Duodenal mucosa (tissue), 2 donors: ENCODE results near the gene C8A.

Source experiments
- H3K27ac ChIP-seq: one replicate; pipeline ENCODE4 v1.7.0; 2013; ENCODE audit warnings: low read depth, low read length
- H3K27me3 ChIP-seq, 2 donors: one replicate each; pipeline ENCODE4 v1.7.0; 2013; ENCODE audit warnings: low read length in 2 of 2, control low read depth in 1 of 2; ENCODE audit not compliant: insufficient read depth in 2 of 2, control insufficient read depth in 1 of 2
- H3K36me3 ChIP-seq, 2 donors: one replicate each; pipeline ENCODE4 v1.7.0; 2013; ENCODE audit warnings: low read length in 2 of 2, control low read depth in 1 of 2; ENCODE audit not compliant: insufficient read depth in 2 of 2, control insufficient read depth in 1 of 2
- H3K4me1 ChIP-seq, 2 donors: one replicate each; pipeline ENCODE4 v1.7.0; 2013; ENCODE audit warnings: low read length in 2 of 2, control low read depth in 1 of 2; ENCODE audit not compliant: insufficient read depth in 2 of 2, control insufficient read depth in 1 of 2
- H3K4me3 ChIP-seq, 2 donors: one replicate each; pipeline ENCODE4 v1.7.0; 2013; ENCODE audit warnings: low read length in 2 of 2, low read depth in 1 of 2
- H3K9ac ChIP-seq, 2 donors: one replicate each; pipeline ENCODE4 v1.7.0; 2013; ENCODE audit warnings: low read length in 2 of 2, low read depth in 1 of 2
- H3K9me3 ChIP-seq, 2 donors: one replicate each; pipeline ENCODE4 v1.7.0; 2013; ENCODE audit warnings: low read length in 2 of 2, control low read depth in 1 of 2; ENCODE audit not compliant: control insufficient read depth in 1 of 2

Gene C8A

GRCh38 chr1:56954664-56955063 is 100.1 kb downstream of the C8A start:
- H3K36me3 ChIP-seq: no peaks in the 10 kb centered on the region
- H3K4me3 ChIP-seq: no peak overlapping the region
- peaks cover 4 to 27% of the 10 kb centered on the region in 2 donors for H3K4me1 ChIP-seq
- H3K9me3 ChIP-seq: no peaks in the 10 kb centered on the region
- H3K27me3 ChIP-seq: no peaks in the 10 kb centered on the region
- no peak overlapping the region for H3K9ac ChIP-seq
- H3K27ac ChIP-seq: no peak overlapping the region

- Histone ChIP-seq H3K36me3 (no peaks in the 10 kb centered on the region), H3K27ac (no peak overlapping the region), H3K9ac (no peak overlapping the region), H3K4me1 (peaks cover 0 to 17% of the 10 kb centered on the region in 2 donors), H3K4me3 (no peak overlapping the region), H3K27me3 (no peaks in the 10 kb centered on the region), H3K9me3 (no peaks in the 10 kb centered on the region)
These were observed 103.3 kb downstream of the C8A start for GRCh38 chr1:56957931-56958330.

GRCh38 chr1:56958526-56958925 is 103.9 kb downstream of the C8A start:
- no peaks in the 10 kb centered on the region for H3K27me3 ChIP-seq
- H3K9me3 ChIP-seq: no peaks in the 10 kb centered on the region
- no peak overlapping the region for H3K9ac ChIP-seq
- no peak overlapping the region for H3K27ac ChIP-seq
- no peak overlapping the region for H3K4me3 ChIP-seq
- no peaks in the 10 kb centered on the region for H3K36me3 ChIP-seq
- peaks cover 0 to 17% of the 10 kb centered on the region in 2 donors for H3K4me1 ChIP-seq

GRCh38 chr1:56961426-56961825 is 106.8 kb downstream of the C8A start:
- H3K9me3 ChIP-seq: no peaks in the 10 kb centered on the region
- H3K27ac ChIP-seq: no peak overlapping the region
- H3K4me3 ChIP-seq: no peak overlapping the region
- no peaks in the 10 kb centered on the region for H3K27me3 ChIP-seq
- no peaks in the 10 kb centered on the region for H3K36me3 ChIP-seq
- H3K9ac ChIP-seq: no peak overlapping the region
- H3K4me1 ChIP-seq: peaks cover 0 to 17% of the 10 kb centered on the region in 2 donors

- Histone ChIP-seq H3K27ac (no peak overlapping the region), H3K9me3 (no peaks in the 10 kb centered on the region), H3K4me1 (peaks cover 0 to 10% of the 10 kb centered on the region in 2 donors), H3K27me3 (no peaks in the 10 kb centered on the region), H3K9ac (no peak overlapping the region), H3K4me3 (no peak overlapping the region), H3K36me3 (no peaks in the 10 kb centered on the region)
These were observed 109.1 kb downstream of the C8A start for GRCh38 chr1:56963667-56964066.

- Histone ChIP-seq H3K9me3 (peaks cover 3 to 5% of the 10 kb centered on the region in 2 donors), H3K36me3 (no peaks in the 10 kb centered on the region), H3K27ac (no peak overlapping the region), H3K4me1 (peaks cover 0 to 5% of the 10 kb centered on the region in 2 donors), H3K4me3 (no peak overlapping the region), H3K9ac (no peak overlapping the region), H3K27me3 (no peaks in the 10 kb centered on the region)
These were observed 109.9 kb downstream of the C8A start for GRCh38 chr1:56964349-56965017.

- Histone ChIP-seq H3K9me3 (peaks cover 3 to 5% of the 10 kb centered on the region in 2 donors), H3K27me3 (no peaks in the 10 kb centered on the region), H3K4me3 (no peak overlapping the region), H3K36me3 (no peaks in the 10 kb centered on the region), H3K4me1 (peaks cover 0 to 5% of the 10 kb centered on the region in 2 donors), H3K9ac (no peak overlapping the region), H3K27ac (no peak overlapping the region)
These were observed 110.6 kb downstream of the C8A start for GRCh38 chr1:56965191-56965590.

- peaks cover 0 to 5% of the 10 kb centered on the region in 2 donors for H3K4me1 ChIP-seq
- no peak within 1 kb of the TSS for H3K27ac ChIP-seq
- H3K4me3 ChIP-seq: no peak within 1 kb of the TSS
- no peaks in the 10 kb centered on the region for H3K27me3 ChIP-seq
- H3K9me3 ChIP-seq: peaks cover 3 to 5% of the 10 kb centered on the region in 2 donors
- H3K9ac ChIP-seq: no peak within 1 kb of the TSS
- H3K36me3 ChIP-seq: no peaks in the 10 kb centered on the region
These were observed 111.5 kb downstream of the C8A start, which contains the start of gene C8B for GRCh38 chr1:56965916-56966697. Gene C8B (minus strand): TSS chr1:56966015. CDS start chr1:56965948, 67 bp downstream.

GRCh38 chr1:56966698-56966999 is 112.1 kb downstream of the C8A start:
- Histone ChIP-seq H3K4me3 (no peak overlapping the region), H3K4me1 (peaks cover 0 to 5% of the 10 kb centered on the region in 2 donors), H3K9ac (no peak overlapping the region), H3K9me3 (peaks cover 3 to 5% of the 10 kb centered on the region in 2 donors), H3K36me3 (no peaks in the 10 kb centered on the region), H3K27me3 (no peaks in the 10 kb centered on the region), H3K27ac (no peak overlapping the region)

GRCh38 chr1:56967355-56967754 is 112.8 kb downstream of the C8A start:
- no peak overlapping the region for H3K9ac ChIP-seq
- H3K36me3 ChIP-seq: no peaks in the 10 kb centered on the region
- no peaks in the 10 kb centered on the region for H3K27me3 ChIP-seq
- H3K4me3 ChIP-seq: no peak overlapping the region
- H3K27ac ChIP-seq: no peak overlapping the region
- peaks cover 3 to 5% of the 10 kb centered on the region in 2 donors for H3K9me3 ChIP-seq
- H3K4me1 ChIP-seq: peaks cover 0 to 5% of the 10 kb centered on the region in 2 donors
